ENCODE data around the gene RTTN.

RTTN gene

GRCh38 chr18:70005580-70005979 lies 199.9 kb downstream of the RTTN start:
- H3K36me3 ChIP-seq (ENCODE audit: control insufficient read depth in 2 of 2, insufficient read depth in 2 of 2, low read length in 2 of 2), result peaks cover 0 to 3% of the 10 kb centered on the region in 2 donors
- H3K4me1 ChIP-seq (ENCODE audit: control insufficient read depth, insufficient read depth, low read length), result no peaks in the 10 kb centered on the region
- no peak overlapping the region for H3K4me3 ChIP-seq (ENCODE audit: low read length in 2 of 2)
- H3K9me3 ChIP-seq (ENCODE audit: control insufficient read depth in 2 of 2, low read length in 2 of 2), result no peaks in the 10 kb centered on the region
- H3K27ac ChIP-seq (ENCODE audit: low read length), result no peak overlapping the region
- H3K9ac ChIP-seq (ENCODE audit: low read length in 2 of 2), result no peak overlapping the region
- no peaks in the 10 kb centered on the region for H3K27me3 ChIP-seq (ENCODE audit: control insufficient read depth in 1 of 2, insufficient read depth in 2 of 2, low read length in 2 of 2)

- H3K4me1 ChIP-seq (ENCODE audit: control insufficient read depth, insufficient read depth, low read length), result no peaks in the 10 kb centered on the region
- H3K27ac ChIP-seq (ENCODE audit: low read length), result no peak overlapping the region
Measured at GRCh38 chr18:70004696-70005095, 200.8 kb downstream of the RTTN start.

GRCh38 chr18:69999656-70000055 lies 205.8 kb downstream of the RTTN start:
- no peak overlapping the region for H3K27ac ChIP-seq (ENCODE audit: low read length)
- no peaks in the 10 kb centered on the region for H3K4me1 ChIP-seq (ENCODE audit: control insufficient read depth, insufficient read depth, low read length)
- no peaks in the 10 kb centered on the region for H3K27me3 ChIP-seq (ENCODE audit: control insufficient read depth in 1 of 2, insufficient read depth in 2 of 2, low read length in 2 of 2)
- no peaks in the 10 kb centered on the region for H3K9me3 ChIP-seq (ENCODE audit: control insufficient read depth in 2 of 2, low read length in 2 of 2)
- no peak overlapping the region for H3K4me3 ChIP-seq (ENCODE audit: low read length in 2 of 2)
- H3K36me3 ChIP-seq (ENCODE audit: control insufficient read depth in 2 of 2, insufficient read depth in 2 of 2, low read length in 2 of 2), result peaks cover 0 to 3% of the 10 kb centered on the region in 2 donors
- H3K9ac ChIP-seq (ENCODE audit: low read length in 2 of 2), result no peak overlapping the region

More at GRCh38 chr18:70004696-70005095, 200.8 kb downstream of the RTTN start:
- H3K9me3 ChIP-seq (ENCODE audit: control insufficient read depth in 2 of 2, low read length in 2 of 2), result no peaks in the 10 kb centered on the region
- no peak overlapping the region for H3K9ac ChIP-seq (ENCODE audit: low read length in 2 of 2)
- peaks cover 0 to 3% of the 10 kb centered on the region in 2 donors for H3K36me3 ChIP-seq (ENCODE audit: control insufficient read depth in 2 of 2, insufficient read depth in 2 of 2, low read length in 2 of 2)
- no peak overlapping the region for H3K4me3 ChIP-seq (ENCODE audit: low read length in 2 of 2)
- no peaks in the 10 kb centered on the region for H3K27me3 ChIP-seq (ENCODE audit: control insufficient read depth in 1 of 2, insufficient read depth in 2 of 2, low read length in 2 of 2)

- H3K36me3 ChIP-seq (ENCODE audit: control insufficient read depth in 2 of 2, insufficient read depth in 2 of 2, low read length in 2 of 2), result no peaks in the 10 kb centered on the region
- H3K27ac ChIP-seq (ENCODE audit: low read length), result no peak overlapping the region
Measured at GRCh38 chr18:69998523-69998987, 206.9 kb downstream of the RTTN start.

GRCh38 chr18:69996951-69997798 lies 208.3 kb downstream of the RTTN start:
- H3K27ac ChIP-seq (ENCODE audit: low read length), result no peak overlapping the region
- H3K9ac ChIP-seq (ENCODE audit: low read length in 2 of 2), result no peak overlapping the region
- H3K4me3 ChIP-seq (ENCODE audit: low read length in 2 of 2), result no peak overlapping the region
- H3K27me3 ChIP-seq (ENCODE audit: control insufficient read depth in 1 of 2, insufficient read depth in 2 of 2, low read length in 2 of 2), result no peaks in the 10 kb centered on the region
- peaks cover 0 to 2% of the 10 kb centered on the region in 2 donors for H3K36me3 ChIP-seq (ENCODE audit: control insufficient read depth in 2 of 2, insufficient read depth in 2 of 2, low read length in 2 of 2)
- no peaks in the 10 kb centered on the region for H3K4me1 ChIP-seq (ENCODE audit: control insufficient read depth, insufficient read depth, low read length)
- no peaks in the 10 kb centered on the region for H3K9me3 ChIP-seq (ENCODE audit: control insufficient read depth in 2 of 2, low read length in 2 of 2)

More at GRCh38 chr18:69998523-69998987, 206.9 kb downstream of the RTTN start:
- Histone ChIP-seq H3K4me1 (ENCODE audit: control insufficient read depth, insufficient read depth, low read length) (no peaks in the 10 kb centered on the region), H3K4me3 (ENCODE audit: low read length in 2 of 2) (no peak overlapping the region), H3K9me3 (ENCODE audit: control insufficient read depth in 2 of 2, low read length in 2 of 2) (no peaks in the 10 kb centered on the region), H3K9ac (ENCODE audit: low read length in 2 of 2) (no peak overlapping the region), H3K27me3 (ENCODE audit: control insufficient read depth in 1 of 2, insufficient read depth in 2 of 2, low read length in 2 of 2) (no peaks in the 10 kb centered on the region)

- Histone ChIP-seq H3K4me1 (ENCODE audit: control insufficient read depth, insufficient read depth, low read length) (no peaks in the 10 kb centered on the region), H3K9me3 (ENCODE audit: control insufficient read depth in 2 of 2, low read length in 2 of 2) (no peaks in the 10 kb centered on the region), H3K36me3 (ENCODE audit: control insufficient read depth in 2 of 2, insufficient read depth in 2 of 2, low read length in 2 of 2) (peaks cover 0 to 2% of the 10 kb centered on the region in 2 donors), H3K4me3 (ENCODE audit: low read length in 2 of 2) (no peak overlapping the region), H3K9ac (ENCODE audit: low read length in 2 of 2) (no peak overlapping the region), H3K27ac (ENCODE audit: low read length) (no peak overlapping the region), H3K27me3 (ENCODE audit: control insufficient read depth in 1 of 2, insufficient read depth in 2 of 2, low read length in 2 of 2) (no peaks in the 10 kb centered on the region)
Measured at GRCh38 chr18:69996417-69996816, 209.1 kb downstream of the RTTN start.

GRCh38 chr18:69995774-69996173 lies 209.7 kb downstream of the RTTN start:
- Histone ChIP-seq H3K36me3 (ENCODE audit: control insufficient read depth in 2 of 2, insufficient read depth in 2 of 2, low read length in 2 of 2) (peaks cover 0 to 2% of the 10 kb centered on the region in 2 donors), H3K9ac (ENCODE audit: low read length in 2 of 2) (no peak overlapping the region), H3K27ac (ENCODE audit: low read length) (no peak overlapping the region), H3K27me3 (ENCODE audit: control insufficient read depth in 1 of 2, insufficient read depth in 2 of 2, low read length in 2 of 2) (no peaks in the 10 kb centered on the region), H3K4me3 (ENCODE audit: low read length in 2 of 2) (no peak overlapping the region), H3K9me3 (ENCODE audit: control insufficient read depth in 2 of 2, low read length in 2 of 2) (no peaks in the 10 kb centered on the region), H3K4me1 (ENCODE audit: control insufficient read depth, insufficient read depth, low read length) (no peaks in the 10 kb centered on the region)

GRCh38 chr18:69992776-69993175 lies 212.7 kb downstream of the RTTN start:
- Histone ChIP-seq H3K27ac (ENCODE audit: low read length) (no peak overlapping the region), H3K9me3 (ENCODE audit: control insufficient read depth in 2 of 2, low read length in 2 of 2) (no peaks in the 10 kb centered on the region), H3K36me3 (ENCODE audit: control insufficient read depth in 2 of 2, insufficient read depth in 2 of 2, low read length in 2 of 2) (peaks cover 0 to 2% of the 10 kb centered on the region in 2 donors), H3K27me3 (ENCODE audit: control insufficient read depth in 1 of 2, insufficient read depth in 2 of 2, low read length in 2 of 2) (no peaks in the 10 kb centered on the region), H3K4me1 (ENCODE audit: control insufficient read depth, insufficient read depth, low read length) (no peaks in the 10 kb centered on the region), H3K4me3 (ENCODE audit: low read length in 2 of 2) (no peak overlapping the region), H3K9ac (ENCODE audit: low read length in 2 of 2) (no peak overlapping the region)

GRCh38 chr18:69987870-69988269 lies 217.6 kb downstream of the RTTN start:
- Histone ChIP-seq H3K4me1 (ENCODE audit: control insufficient read depth, insufficient read depth, low read length) (no peaks in the 10 kb centered on the region), H3K27ac (ENCODE audit: low read length) (no peak overlapping the region), H3K9ac (ENCODE audit: low read length in 2 of 2) (no peak overlapping the region), H3K4me3 (ENCODE audit: low read length in 2 of 2) (no peak overlapping the region), H3K36me3 (ENCODE audit: control insufficient read depth in 2 of 2, insufficient read depth in 2 of 2, low read length in 2 of 2) (peaks cover 0 to 2% of the 10 kb centered on the region in 2 donors), H3K27me3 (ENCODE audit: control insufficient read depth in 1 of 2, insufficient read depth in 2 of 2, low read length in 2 of 2) (no peaks in the 10 kb centered on the region), H3K9me3 (ENCODE audit: control insufficient read depth in 2 of 2, low read length in 2 of 2) (no peaks in the 10 kb centered on the region)

- Histone ChIP-seq H3K9ac (ENCODE audit: low read length in 2 of 2) (no peak overlapping the region), H3K4me3 (ENCODE audit: low read length in 2 of 2) (no peak overlapping the region), H3K36me3 (ENCODE audit: control insufficient read depth in 2 of 2, insufficient read depth in 2 of 2, low read length in 2 of 2) (no peaks in the 10 kb centered on the region), H3K4me1 (ENCODE audit: control insufficient read depth, insufficient read depth, low read length) (no peaks in the 10 kb centered on the region), H3K27me3 (ENCODE audit: control insufficient read depth in 1 of 2, insufficient read depth in 2 of 2, low read length in 2 of 2) (no peaks in the 10 kb centered on the region), H3K27ac (ENCODE audit: low read length) (no peak overlapping the region), H3K9me3 (ENCODE audit: control insufficient read depth in 2 of 2, low read length in 2 of 2) (no peaks in the 10 kb centered on the region)
Measured at GRCh38 chr18:69985239-69985638, 220.2 kb downstream of the RTTN start.

- H3K27ac ChIP-seq (ENCODE audit: low read length), result no peak overlapping the region
- no peak overlapping the region for H3K9ac ChIP-seq (ENCODE audit: low read length in 2 of 2)
- H3K4me1 ChIP-seq (ENCODE audit: control insufficient read depth, insufficient read depth, low read length), result no peaks in the 10 kb centered on the region
- no peaks in the 10 kb centered on the region for H3K27me3 ChIP-seq (ENCODE audit: control insufficient read depth in 1 of 2, insufficient read depth in 2 of 2, low read length in 2 of 2)
- no peaks in the 10 kb centered on the region for H3K36me3 ChIP-seq (ENCODE audit: control insufficient read depth in 2 of 2, insufficient read depth in 2 of 2, low read length in 2 of 2)
- no peak overlapping the region for H3K4me3 ChIP-seq (ENCODE audit: low read length in 2 of 2)
- peaks cover 0 to 4% of the 10 kb centered on the region in 2 donors for H3K9me3 ChIP-seq (ENCODE audit: control insufficient read depth in 2 of 2, low read length in 2 of 2)
Measured at GRCh38 chr18:69982417-69982816, 223.1 kb downstream of the RTTN start.
